Spinal cord (tissue), 10 donors: ENCODE data around the gene KCNE4. TPM values are rescaled to one million over a fixed set of nuclear protein-coding genes. Genes with fewer than 3 reads are reported as not detected.

ENCODE experiments used
- DNase-seq, 6 donors: peaks; one replicate each; pipeline versions ENCODE4 v3.0.0 to v3.0.0-alpha.2; 2013 to 2015; ENCODE audit warnings: low spot score in 6 of 6, low read depth in 4 of 6
- H3K27ac ChIP-seq: one replicate; pipeline ENCODE4 v1.5.1; 2013; ENCODE audit warnings: low read depth, low read length, control low read depth
- H3K27me3 ChIP-seq: one replicate; pipeline ENCODE4 v1.6.1; 2013; ENCODE audit warnings: low read length; ENCODE audit not compliant: control insufficient read depth, insufficient read depth
- H3K36me3 ChIP-seq: one replicate; pipeline ENCODE4 v1.6.1; 2013; ENCODE audit warnings: low read length; ENCODE audit not compliant: control insufficient read depth, insufficient read depth
- H3K4me1 ChIP-seq: one replicate; pipeline ENCODE4 v1.6.1; 2013; ENCODE audit warnings: low read length; ENCODE audit not compliant: control insufficient read depth, insufficient read depth
- H3K4me3 ChIP-seq: one replicate; pipeline ENCODE4 v1.5.1; 2013; ENCODE audit warnings: low read depth, low read length, control low read depth
- H3K9me3 ChIP-seq: one replicate; pipeline ENCODE4 v1.6.1; 2013; ENCODE audit warnings: low read length; ENCODE audit not compliant: control insufficient read depth, insufficient read depth
- WGBS: methylation state at CpG from one replicate; pipeline ENCODE4 v1.1.5; 2013; ENCODE audit warnings: missing lambda C conversion rate; ENCODE audit not compliant: insufficient coverage; 5-methylcytosine and 5-hydroxymethylcytosine counted together
- polyA plus RNA-seq, 2 donors: library from polyadenylated mRNA; unstranded; fragments of 120-200 nt; gene quantifications; one replicate each; pipeline ENCODE4 v1.2.1, GENCODE V29; 2013; ENCODE audit not compliant: insufficient read length in 2 of 2
- total RNA-seq, 2 donors: library from RNA; depleted of rRNA in 1 of 2; stranded (reverse); fragments of 120-200 nt in 1 of 2; fragments of >200 nt in 1 of 2; gene quantifications; one replicate each; pipeline versions ENCODE4 v1.2.3 to v1.2.4, GENCODE V29; 2013 to 2014
- donor health status: healthy.

KCNE4 gene
- total and polyA plus RNA-seq, 4 donors, result 8.3 to 23.8 (median 12.2) TPM

DNA sequence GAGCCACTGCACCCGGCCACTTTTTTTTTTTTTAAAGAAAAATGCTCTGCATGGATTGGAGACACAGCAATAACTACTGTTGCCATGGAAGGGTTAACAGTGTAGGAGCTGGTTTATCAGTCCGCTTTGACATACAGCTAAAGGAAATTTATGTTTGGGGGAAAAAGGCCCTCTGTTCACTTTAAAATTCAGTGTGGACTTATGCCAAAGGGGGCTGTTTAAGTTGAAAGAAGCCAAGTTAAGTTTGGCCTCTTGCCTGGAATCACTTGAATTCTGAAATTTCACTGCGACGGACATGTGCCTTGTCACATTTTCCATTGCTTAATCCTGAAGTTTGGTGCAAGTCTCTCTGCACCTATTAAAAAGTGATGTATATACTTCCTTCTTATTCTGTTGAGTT lies 3.1 kb downstream of the KCNE4 start:
- H3K4me3 ChIP-seq, result peak overlapping the region; percentile 18
- H3K27me3 ChIP-seq, result no peaks in the 10 kb centered on the region
- no peaks in the 10 kb centered on the region for H3K9me3 ChIP-seq
- peak overlapping the region; percentile 83 for H3K27ac ChIP-seq
- DNase-seq, result peak; percentile 73 to 97 (median 84)
- H3K36me3 ChIP-seq, result no peaks in the 10 kb centered on the region
- WGBS, result 14% methylated on average over 1 of the region's 4 CpGs
- peaks cover 51% of the 10 kb centered on the region for H3K4me1 ChIP-seq

GRCh38 chr2:223055836-223056235 lies 3.8 kb downstream of the KCNE4 start:
- H3K4me3 ChIP-seq, result peak overlapping the region; percentile 18
- no peaks in the 10 kb centered on the region for H3K9me3 ChIP-seq
- H3K4me1 ChIP-seq, result peaks cover 49% of the 10 kb centered on the region
- H3K27ac ChIP-seq, result peak overlapping the region; percentile 83
- peak in 1 of 6 donors; percentile 43 for DNase-seq
- H3K27me3 ChIP-seq, result no peaks in the 10 kb centered on the region
- H3K36me3 ChIP-seq, result no peaks in the 10 kb centered on the region
- 29% methylated on average over 3 of the region's 5 CpGs for WGBS

DNA sequence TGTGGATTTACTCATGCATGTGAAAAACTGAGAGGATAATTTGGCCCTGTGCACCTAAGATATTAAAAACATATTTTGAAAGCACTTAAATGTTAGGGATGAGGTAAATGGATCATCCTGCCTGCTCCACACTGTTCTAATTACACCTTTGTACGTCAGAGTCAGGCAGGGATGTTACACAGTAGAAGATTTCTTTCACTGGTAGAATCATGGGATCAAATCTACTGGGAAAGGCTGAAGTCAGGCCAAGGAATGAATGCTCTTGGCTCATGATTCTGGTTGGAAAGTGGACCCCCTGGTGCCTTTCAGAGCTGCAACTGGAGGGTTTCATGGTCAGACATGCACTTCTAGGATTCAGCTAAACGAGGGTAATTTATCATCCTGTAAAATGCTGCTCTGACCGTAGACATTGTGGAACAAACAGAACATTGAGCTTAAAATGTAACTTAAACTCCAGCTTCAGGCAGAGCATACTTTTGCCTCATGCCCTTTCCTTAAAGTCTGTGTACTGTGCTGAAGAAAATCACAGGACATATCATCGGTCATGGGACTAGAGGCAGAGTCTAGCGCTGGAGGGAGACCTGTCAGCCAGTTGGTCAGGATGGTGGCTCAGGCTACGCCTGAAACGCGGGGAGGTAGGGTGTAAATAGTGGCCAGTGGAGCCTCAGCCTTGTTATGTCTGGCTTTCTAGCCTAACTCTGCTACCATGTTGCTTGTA lies 4.9 kb downstream of the KCNE4 start:
- WGBS, result 54% methylated on average over 8 of the region's 8 CpGs
- Histone ChIP-seq H3K27me3 (no peaks in the 10 kb centered on the region), H3K36me3 (no peaks in the 10 kb centered on the region), H3K27ac (peak overlapping the region; percentile 83), H3K4me3 (peak overlapping the region; percentile 18), H3K9me3 (no peaks in the 10 kb centered on the region), H3K4me1 (peaks cover 44% of the 10 kb centered on the region)
- DNase-seq, result peak in 3 of 6 donors; percentile 43 to 65 (median 63)

DNA sequence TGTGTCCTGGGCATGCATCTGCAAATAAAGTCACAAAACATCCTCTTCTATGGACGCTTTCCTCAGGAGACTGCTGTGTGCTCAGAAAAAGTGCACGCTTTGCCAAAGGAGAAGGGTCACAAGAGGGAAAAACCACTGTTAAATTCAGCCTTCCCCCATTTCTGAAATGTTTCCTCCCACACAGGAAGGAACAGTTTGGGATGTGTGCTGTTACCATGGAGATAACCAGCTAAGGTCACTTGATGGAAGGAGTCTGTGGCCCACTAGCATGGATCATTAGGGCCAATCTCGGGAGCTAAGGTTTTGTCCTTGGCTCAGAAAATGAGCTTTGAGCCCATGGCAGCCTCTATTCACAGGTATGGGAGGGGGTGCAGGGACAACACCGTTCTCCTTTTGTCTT lies 5.6 kb downstream of the KCNE4 start:
- peak overlapping the region; percentile 83 for H3K27ac ChIP-seq
- WGBS, result 35% methylated on average over 2 of the region's 4 CpGs

GRCh38 chr2:223058952-223059716 lies 7.1 kb downstream of the KCNE4 start:
- peak in 1 of 6 donors; percentile 22 for DNase-seq
- WGBS, result no CpG with 5 or more reads among the region's 2 CpGs

More for the DNA sequence above, 5.6 kb downstream of the KCNE4 start:
- H3K36me3 ChIP-seq, result no peaks in the 10 kb centered on the region
- no peaks in the 10 kb centered on the region for H3K9me3 ChIP-seq
- H3K4me1 ChIP-seq, result peaks cover 39% of the 10 kb centered on the region
- no peaks in the 10 kb centered on the region for H3K27me3 ChIP-seq
- DNase-seq, result peak in 2 of 6 donors; percentile 49 to 77
- H3K4me3 ChIP-seq, result no peak overlapping the region

DNA sequence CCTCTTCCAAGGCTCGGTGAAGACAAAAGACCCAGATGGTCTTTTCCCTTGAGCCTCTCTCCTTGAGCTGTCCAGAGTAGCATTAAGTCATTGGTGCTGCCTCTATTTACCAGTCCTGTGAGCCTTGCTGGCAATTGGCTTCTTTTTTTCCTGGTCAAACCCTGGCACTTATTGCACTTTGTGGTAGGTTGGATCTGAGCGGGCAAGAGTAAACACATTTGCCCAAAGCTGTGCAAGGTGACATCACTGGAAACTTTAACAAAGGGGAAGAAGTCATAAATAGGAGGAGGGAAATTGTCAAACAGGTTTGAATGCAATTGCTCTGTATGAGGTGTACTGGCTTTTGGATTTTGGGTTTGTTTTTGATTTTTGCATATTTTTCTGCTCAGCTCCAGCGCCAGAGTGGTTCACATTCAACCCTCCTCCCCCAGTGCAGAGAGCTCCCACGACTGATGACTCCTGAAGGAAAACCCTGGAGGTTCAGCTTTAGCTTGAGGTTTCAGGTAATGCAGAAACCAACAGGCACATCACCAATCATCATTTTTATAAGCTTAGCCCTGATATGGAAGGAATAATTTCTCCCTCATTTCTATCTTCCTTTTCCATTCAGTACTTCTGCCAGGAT lies 8.3 kb downstream of the KCNE4 start:
- no peaks in the 10 kb centered on the region for H3K9me3 ChIP-seq
- DNase-seq, result no peak
- peaks cover 16% of the 10 kb centered on the region for H3K4me1 ChIP-seq
- no peak overlapping the region for H3K4me3 ChIP-seq
- H3K27me3 ChIP-seq, result no peaks in the 10 kb centered on the region
- H3K36me3 ChIP-seq, result no peaks in the 10 kb centered on the region
- H3K27ac ChIP-seq, result no peak overlapping the region
- WGBS, result 100% methylated on average over 1 of the region's 4 CpGs

More at GRCh38 chr2:223058952-223059716, 7.1 kb downstream of the KCNE4 start:
- Histone ChIP-seq H3K36me3 (no peaks in the 10 kb centered on the region), H3K27ac (no peak overlapping the region), H3K27me3 (no peaks in the 10 kb centered on the region), H3K4me3 (no peak overlapping the region), H3K9me3 (no peaks in the 10 kb centered on the region), H3K4me1 (peaks cover 24% of the 10 kb centered on the region)

DNA sequence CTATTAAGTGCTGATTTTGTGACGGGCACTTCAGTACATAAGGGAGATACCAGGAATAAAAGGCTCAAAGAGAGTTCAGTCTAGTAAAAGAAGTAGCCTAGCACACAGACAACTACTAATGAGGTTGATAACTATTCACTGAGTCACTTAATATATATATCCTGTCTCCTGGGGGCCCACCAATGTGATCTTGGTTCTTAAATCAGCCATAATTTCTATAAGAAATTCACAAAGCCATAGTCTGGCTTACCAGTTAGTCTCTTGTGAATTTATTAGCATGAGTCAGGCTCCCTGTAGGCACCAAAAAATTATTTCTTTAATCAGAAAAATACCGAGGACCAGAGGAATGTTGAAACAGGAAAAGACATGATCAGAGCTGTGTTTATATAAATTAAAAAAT lies 10.4 kb downstream of the KCNE4 start:
- Histone ChIP-seq H3K27ac (no peak overlapping the region), H3K4me3 (no peak overlapping the region), H3K9me3 (no peaks in the 10 kb centered on the region), H3K36me3 (no peaks in the 10 kb centered on the region), H3K4me1 (peaks cover 3% of the 10 kb centered on the region), H3K27me3 (no peaks in the 10 kb centered on the region)
- no peak for DNase-seq
- WGBS, result no CpG with 5 or more reads among the region's 2 CpGs

GRCh38 chr2:223065107-223065506 lies 13.1 kb downstream of the KCNE4 start:
- no peak overlapping the region for H3K27ac ChIP-seq
- no peaks in the 10 kb centered on the region for H3K9me3 ChIP-seq
- H3K36me3 ChIP-seq, result no peaks in the 10 kb centered on the region
- WGBS, result 88% methylated on average over 1 of the region's 5 CpGs
- H3K27me3 ChIP-seq, result no peaks in the 10 kb centered on the region
- H3K4me3 ChIP-seq, result no peak overlapping the region
- no peaks in the 10 kb centered on the region for H3K4me1 ChIP-seq
- DNase-seq, result no peak

DNA sequence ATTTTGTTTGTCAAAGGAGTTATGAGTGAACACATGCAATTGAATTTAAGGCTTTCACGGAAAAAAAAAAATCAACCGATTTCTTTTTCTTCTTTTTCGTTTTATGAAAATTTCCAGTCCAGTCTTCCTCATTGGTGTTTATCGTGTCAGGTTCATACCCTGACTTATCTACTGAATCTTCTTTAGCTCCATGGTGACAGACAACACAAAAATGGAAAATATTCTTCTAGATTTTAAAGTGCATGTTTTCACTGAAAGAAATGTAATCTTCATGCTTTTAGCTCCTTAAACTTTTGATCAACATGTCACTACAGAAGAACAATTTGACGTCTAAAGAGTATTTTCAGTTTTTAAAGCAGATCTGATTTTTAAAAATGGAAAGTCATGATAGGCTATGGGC lies 14.7 kb downstream of the KCNE4 start:
- Histone ChIP-seq H3K27ac (no peak overlapping the region), H3K4me1 (no peaks in the 10 kb centered on the region), H3K36me3 (no peaks in the 10 kb centered on the region), H3K9me3 (no peaks in the 10 kb centered on the region), H3K27me3 (no peaks in the 10 kb centered on the region), H3K4me3 (no peak overlapping the region)
- no CpG with 5 or more reads among the region's 5 CpGs for WGBS
- no peak for DNase-seq
